Middle frontal gyrus (tissue), 1 donor: Measurements from ENCODE around the gene MPV17L2.
A peak's percentile ranks its signal among the peaks of the same experiment; 100 is the strongest.
"Not testable (repeated sequence)": the region's sequence is repeated elsewhere in the genome, so short reads cannot be mapped to it uniquely, and the experiment has no call there.

Experiments
- DNase-seq: peaks from one replicate; pipeline ENCODE4 v3.0.0-alpha.2; 2015; ENCODE audit warnings: low spot score; ENCODE audit errors: extremely low spot score

Gene MPV17L2

DNA sequence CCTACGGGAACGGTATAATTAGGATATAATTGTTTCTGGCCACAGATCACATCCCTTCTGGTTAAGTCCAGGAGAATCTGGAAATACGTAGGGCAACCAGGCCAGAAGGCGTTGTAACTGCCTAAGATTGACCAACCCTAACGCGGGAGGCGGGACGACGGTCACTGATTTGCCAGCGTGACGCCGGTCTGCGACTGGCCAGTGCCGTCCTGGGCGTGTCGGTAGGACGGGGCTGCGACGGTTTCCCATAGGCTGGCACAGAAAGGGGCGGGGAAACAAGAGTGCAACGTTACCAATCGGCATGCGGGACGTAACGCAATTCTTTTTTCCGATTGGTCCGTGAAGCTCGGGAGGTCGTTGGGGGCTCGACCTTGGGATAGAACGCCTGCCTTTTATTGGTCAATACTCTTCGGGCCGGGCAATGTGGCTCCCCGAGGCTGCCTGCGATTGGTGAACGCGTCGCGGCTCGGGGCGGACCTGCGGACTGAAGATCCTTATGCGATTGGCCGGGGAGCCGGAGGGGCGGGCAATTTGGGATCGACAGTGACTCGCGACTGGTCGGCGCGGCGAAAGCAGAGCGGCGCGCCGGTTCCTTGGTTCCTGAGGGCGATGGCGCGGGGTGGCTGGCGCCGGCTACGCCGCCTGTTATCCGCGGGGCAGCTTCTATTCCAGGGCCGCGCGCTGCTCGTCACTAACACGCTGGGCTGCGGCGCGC is at the start of gene MPV17L2:
Gene MPV17L2 (plus strand): TSS at position 546 of the 715 bp plus-strand sequence. CDS start 64 bp downstream, at position 610.
- DNase-seq, result peak; percentile 99

- DNase-seq, result no peak
Observed at GRCh38 chr19:18143902-18144301, 49.1 kb upstream of the MPV17L2 start.

DNA sequence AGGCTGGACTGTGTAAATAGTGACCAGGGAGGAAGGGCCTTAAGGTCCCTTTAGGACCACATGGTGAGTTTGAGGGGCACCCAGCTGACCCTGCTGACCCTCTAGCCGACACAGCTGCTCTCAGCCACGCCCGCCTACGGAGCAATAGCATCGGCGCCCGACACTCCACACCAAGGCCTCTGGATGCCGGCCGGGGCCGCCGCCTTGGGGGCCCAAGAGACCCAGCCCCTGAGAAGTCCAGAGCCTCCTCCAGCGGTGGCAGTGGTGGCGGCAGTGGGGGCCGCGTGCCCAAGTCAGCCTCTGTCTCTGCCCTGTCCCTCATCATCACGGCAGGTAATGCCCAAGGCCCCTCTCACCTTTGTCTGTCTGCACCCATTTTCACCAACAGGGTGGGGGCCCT is 48.7 kb upstream of the MPV17L2 start:
- no peak for DNase-seq

- DNase-seq, result no peak
Observed at GRCh38 chr19:18144906-18145305, 48.1 kb upstream of the MPV17L2 start.

GRCh38 chr19:18145391-18145999 is 47.5 kb upstream of the MPV17L2 start:
- no peak for DNase-seq

DNA sequence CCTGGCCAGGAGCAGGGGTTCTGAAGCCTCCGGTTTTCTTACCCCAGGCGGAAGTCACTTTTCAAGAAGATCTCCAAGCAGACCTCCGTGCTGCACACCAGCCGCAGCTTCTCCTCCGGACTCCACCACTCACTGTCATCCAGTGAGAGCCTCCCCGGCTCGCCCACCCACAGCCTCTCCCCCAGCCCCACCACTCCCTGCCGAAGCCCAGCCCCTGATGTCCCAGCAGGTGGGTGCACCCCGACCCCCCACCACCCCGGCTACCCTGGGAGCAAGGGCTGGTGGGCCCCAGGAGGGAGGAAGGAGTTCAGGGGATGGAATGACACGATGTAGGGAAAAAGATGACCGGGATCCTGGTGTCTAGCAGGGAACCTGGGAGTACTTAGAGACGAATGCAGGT is 45.6 kb upstream of the MPV17L2 start:
- DNase-seq, result no peak

DNA sequence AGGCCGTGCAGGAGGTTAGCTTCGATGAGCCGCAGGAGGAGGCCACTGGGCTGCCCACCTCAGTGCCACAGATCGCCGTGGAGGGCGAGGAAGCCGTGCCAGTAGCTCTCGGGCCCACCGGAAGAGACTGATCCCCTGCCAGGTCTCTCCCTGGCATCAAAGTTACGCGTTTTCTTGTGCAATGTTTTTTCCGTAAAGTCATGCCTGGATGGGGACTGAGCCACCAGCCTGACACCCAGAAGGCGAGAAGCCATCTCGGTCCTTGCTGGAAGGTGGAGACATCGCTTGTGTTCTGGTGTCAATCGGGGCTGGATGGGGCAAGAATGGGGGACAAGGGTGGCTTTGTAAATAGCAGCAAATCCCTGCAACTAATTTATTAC is 43.4 kb upstream of the MPV17L2 start:
- no peak for DNase-seq

- DNase-seq, result no peak
Observed at GRCh38 chr19:18150776-18151624, 42.0 kb upstream of the MPV17L2 start.

GRCh38 chr19:18152442-18152816 is 40.6 kb upstream of the MPV17L2 start:
- peak; percentile 94 for DNase-seq

- DNase-seq, result peak; percentile 99
Observed at GRCh38 chr19:18152817-18153555, 40.0 kb upstream of the MPV17L2 start, which contains the start of gene PIK3R2. PIK3R2 (plus strand) TSS chr19:18153163; CDS start chr19:18155880, 2,717 bp downstream.

DNA sequence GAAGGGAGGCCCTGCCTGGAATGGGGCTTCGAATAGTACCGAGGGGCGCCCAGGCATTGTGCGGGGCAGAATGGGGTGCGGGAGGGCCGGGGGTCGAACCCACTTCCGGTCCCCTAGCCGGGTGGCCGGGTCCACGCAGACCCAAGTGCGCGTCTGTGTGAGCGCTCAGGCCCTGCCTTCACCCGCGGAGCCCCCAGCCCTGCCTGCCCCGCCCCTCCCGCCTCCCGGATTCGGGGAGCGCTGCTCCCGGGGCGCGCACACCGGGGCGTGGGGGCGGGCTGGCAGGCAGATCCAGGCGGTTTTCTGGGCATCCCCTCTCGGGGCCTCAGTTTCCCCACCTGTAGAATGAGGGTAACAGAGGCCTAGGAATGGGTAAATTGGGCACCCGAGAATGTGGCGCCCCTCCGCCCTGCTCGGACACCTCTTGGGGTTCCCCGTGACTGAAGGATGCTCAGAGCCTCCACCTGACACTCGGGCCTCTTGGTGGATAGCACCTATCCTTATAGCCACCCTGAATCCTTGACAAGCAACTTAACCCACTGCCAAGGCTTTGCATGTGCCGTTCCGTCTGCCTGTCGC is 39.4 kb upstream of the MPV17L2 start:
- DNase-seq, result no peak

DNA sequence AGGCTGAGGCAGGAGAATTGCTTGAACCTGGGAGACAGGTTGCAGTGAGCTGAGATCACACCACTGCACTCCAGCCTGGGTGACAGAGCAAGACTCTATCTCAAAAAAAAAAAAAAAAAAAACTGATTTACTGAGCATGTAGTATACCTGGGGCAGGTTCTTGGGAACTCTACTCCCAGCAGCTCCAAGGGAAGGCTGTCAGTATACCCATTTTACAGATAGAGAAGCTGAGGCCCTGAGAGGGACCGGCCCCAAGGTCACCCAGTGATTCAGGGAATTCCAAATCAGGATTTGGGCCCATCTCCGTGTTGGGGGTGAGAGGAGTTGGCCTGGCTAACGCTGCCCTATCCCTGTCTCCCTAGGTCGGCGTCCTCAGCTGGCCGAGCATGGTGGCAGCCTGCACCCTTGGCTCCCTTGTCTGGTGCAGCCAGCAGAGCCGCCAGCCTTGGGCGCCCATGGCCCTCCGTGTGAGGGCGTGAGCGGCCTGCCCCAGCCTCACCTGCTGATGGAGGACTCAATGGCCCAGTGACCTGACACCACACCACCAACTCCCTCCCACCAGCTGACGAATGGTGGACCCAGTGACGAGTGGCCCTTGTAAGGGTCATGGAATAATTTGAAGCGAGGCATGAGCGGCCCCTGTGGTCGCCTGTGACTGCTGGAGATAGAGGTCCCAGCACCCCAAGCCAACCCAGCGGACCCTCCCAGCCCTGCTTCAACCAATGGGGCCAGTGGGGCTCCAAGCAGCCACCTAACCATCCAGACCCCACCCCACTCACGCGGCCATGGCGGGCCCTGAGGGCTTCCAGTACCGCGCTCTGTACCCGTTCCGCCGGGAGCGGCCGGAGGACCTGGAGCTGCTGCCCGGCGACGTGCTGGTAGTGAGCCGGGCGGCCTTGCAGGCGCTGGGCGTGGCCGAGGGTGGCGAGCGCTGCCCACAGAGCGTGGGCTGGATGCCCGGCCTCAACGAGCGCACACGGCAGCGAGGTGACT is 37.6 kb upstream of the MPV17L2 start:
- no peak for DNase-seq

- DNase-seq, result no peak
Observed at GRCh38 chr19:18156268-18156667, 36.8 kb upstream of the MPV17L2 start.

GRCh38 chr19:18156841-18157464 is 36.1 kb upstream of the MPV17L2 start:
- peak; percentile 50 for DNase-seq

GRCh38 chr19:18157465-18158063 is 35.5 kb upstream of the MPV17L2 start:
- DNase-seq, result peak; percentile 61

DNA sequence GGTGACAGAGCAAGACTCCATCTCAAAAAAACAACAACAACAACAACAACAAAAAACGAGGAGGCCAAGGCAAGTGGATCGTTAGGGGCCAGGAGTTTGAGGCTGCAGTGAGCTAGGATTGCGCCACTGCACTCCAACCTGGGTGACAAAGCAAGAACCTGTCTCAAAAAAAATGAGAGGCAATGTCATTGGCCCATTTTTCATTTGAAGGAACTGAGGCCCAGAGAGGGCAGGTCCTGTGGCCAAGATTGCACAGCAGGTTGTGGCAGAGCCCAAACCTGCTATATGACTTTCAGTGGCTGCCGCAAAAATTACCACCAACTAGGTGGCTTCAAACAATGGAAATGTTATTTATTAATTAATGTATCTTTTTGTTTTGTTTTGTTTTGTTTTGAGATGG is 34.6 kb upstream of the MPV17L2 start:
- no peak for DNase-seq

- not testable (repeated sequence) for DNase-seq
Observed at GRCh38 chr19:18159059-18159616, 33.9 kb upstream of the MPV17L2 start.

DNA sequence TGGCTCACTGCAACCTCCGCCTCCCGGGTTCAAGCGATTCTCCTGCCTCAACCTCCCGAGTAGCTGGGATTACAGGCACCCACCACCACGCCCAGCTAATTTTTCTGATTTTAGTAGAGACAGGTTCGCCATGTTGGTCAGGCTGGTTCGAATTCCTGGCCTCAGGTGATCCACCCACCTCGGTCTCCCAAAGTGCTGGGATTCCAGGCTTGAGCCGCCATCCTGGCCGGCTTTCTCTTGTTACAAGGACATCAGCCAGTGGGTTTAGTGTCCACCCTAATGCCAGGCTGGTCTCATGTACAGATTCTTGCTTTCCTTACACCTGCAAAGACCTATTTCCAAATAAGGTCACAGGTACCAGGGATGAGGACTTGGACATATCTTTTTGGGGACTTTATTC is 33.2 kb upstream of the MPV17L2 start:
- no peak for DNase-seq
